Measurements from ENCODE around the gene RPL5.

Gene RPL5

DNA sequence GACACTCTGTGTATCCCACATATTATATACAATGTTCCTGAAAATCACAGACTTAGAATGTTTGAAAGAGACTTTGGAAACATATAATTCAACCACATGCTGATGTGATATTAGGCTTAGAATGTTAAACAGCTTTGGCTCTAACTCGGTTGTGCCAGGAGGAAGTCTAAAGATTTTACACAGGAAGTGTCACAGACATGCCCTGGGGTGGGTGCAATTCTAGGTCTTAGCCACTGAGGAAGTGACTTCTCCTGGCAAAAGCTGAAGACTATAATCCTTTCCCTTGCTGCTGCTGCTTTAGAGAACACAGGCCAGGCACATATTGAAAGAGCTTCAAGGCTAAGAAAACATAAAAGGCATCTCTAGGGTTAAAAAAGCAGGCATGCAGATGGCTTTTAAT lies 51.0 kb downstream of the RPL5 start:
- TF ChIP-seq, protein P1, sequence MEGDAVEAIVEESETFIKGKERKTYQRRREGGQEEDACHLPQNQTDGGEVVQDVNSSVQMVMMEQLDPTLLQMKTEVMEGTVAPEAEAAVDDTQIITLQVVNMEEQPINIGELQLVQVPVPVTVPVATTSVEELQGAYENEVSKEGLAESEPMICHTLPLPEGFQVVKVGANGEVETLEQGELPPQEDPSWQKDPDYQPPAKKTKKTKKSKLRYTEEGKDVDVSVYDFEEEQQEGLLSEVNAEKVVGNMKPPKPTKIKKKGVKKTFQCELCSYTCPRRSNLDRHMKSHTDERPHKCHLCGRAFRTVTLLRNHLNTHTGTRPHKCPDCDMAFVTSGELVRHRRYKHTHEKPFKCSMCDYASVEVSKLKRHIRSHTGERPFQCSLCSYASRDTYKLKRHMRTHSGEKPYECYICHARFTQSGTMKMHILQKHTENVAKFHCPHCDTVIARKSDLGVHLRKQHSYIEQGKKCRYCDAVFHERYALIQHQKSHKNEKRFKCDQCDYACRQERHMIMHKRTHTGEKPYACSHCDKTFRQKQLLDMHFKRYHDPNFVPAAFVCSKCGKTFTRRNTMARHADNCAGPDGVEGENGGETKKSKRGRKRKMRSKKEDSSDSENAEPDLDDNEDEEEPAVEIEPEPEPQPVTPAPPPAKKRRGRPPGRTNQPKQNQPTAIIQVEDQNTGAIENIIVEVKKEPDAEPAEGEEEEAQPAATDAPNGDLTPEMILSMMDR (IDR thresholded peaks at IDR 0.05; ENCODE audit: low read depth, low read length), result no peak
- H3K4me3 ChIP-seq (ENCODE audit: low read depth, low read length), result no peak overlapping the region

- H3K4me3 ChIP-seq (ENCODE audit: low read depth, low read length), result no peak overlapping the region
- TF ChIP-seq, protein P1 (IDR thresholded peaks at IDR 0.05; ENCODE audit: low read depth, low read length), result no peak
Observed at GRCh38 chr1:92883297-92883696, 51.5 kb downstream of the RPL5 start.

GRCh38 chr1:92884195-92884594 lies 52.4 kb downstream of the RPL5 start:
- TF ChIP-seq, protein P1 (IDR thresholded peaks at IDR 0.05; ENCODE audit: low read depth, low read length), result no peak

DNA sequence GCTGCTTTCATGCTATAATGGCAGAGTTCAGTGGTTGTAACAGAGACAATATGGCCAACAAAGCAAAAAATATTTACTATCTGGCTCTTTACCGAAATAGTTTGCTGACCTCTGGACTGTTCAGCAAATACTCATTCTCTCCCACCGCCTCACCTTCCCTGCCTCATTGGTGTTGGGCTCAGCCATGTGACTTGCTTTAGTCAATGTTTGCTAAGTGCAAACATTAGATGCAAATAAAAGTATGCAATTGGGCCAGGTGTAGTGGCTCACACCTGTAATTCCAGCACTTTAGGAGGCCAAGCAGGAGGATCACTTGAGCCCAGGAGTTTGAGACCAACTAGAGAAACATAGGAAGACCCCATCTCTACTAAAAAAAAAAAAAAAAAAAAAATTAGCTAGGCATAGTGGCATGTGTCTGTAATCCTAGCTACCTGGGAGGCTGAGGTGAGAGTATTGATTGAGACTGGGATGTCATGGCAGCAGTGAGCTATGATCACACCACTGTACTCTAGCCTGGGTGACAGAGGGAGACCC lies 55.1 kb downstream of the RPL5 start:
- no peak overlapping the region for H3K4me3 ChIP-seq (ENCODE audit: low read depth, low read length)
- TF ChIP-seq, protein P1 (IDR thresholded peaks at IDR 0.05; ENCODE audit: low read depth, low read length), result no peak

More at GRCh38 chr1:92884195-92884594, 52.4 kb downstream of the RPL5 start:
- no peak overlapping the region for H3K4me3 ChIP-seq (ENCODE audit: low read depth, low read length)

GRCh38 chr1:92887465-92887864 lies 55.6 kb downstream of the RPL5 start:
- TF ChIP-seq, protein P1 (IDR thresholded peaks at IDR 0.05; ENCODE audit: low read depth, low read length), result no peak

More at GRCh38 chr1:92887465-92887864, 55.6 kb downstream of the RPL5 start:
- no peak overlapping the region for H3K4me3 ChIP-seq (ENCODE audit: low read depth, low read length)
